Ovary (tissue), 9 donors: ENCODE measurements around the gene ACKR2. TPM values are rescaled to one million over a fixed set of nuclear protein-coding genes. Genes with fewer than 3 reads are reported as not detected.

ENCODE experiments used
- DNase-seq, 5 donors: peaks; one replicate each; pipeline ENCODE4 v3.0.0-alpha.2; 2019 to 2020
- H3K27ac ChIP-seq, 2 donors: fragments of 200-600 bp; one replicate each; pipeline versions ENCODE4 v1.5.1 to v1.8.0; 2019 to 2022
- H3K27me3 ChIP-seq: fragments of 200-600 bp; one replicate; pipeline ENCODE4 v1.8.0; 2022
- H3K36me3 ChIP-seq: fragments of 200-600 bp; sonication (generic); one replicate; pipeline ENCODE4 v1.5.1; 2019
- H3K4me1 ChIP-seq: one replicate; pipeline ENCODE4 v1.8.1; 2013; ENCODE audit warnings: mild to moderate bottlenecking, moderate library complexity; ENCODE audit not compliant: insufficient read depth
- H3K4me3 ChIP-seq: fragments of 200-600 bp; sonication (generic); one replicate; pipeline ENCODE4 v1.5.1; 2017
- H3K9me3 ChIP-seq, 2 donors: fragments of 200-600 bp in 1 of 2; sonication (generic) in 1 of 2; one replicate each; pipeline versions ENCODE4 v1.5.1 to v1.8.1; 2013 to 2019; ENCODE audit warnings: mild to moderate bottlenecking in 1 of 2, moderate library complexity in 1 of 2
- EP300 ChIP-seq: sonication (generic); formaldehyde crosslinking; IDR thresholded peaks from one replicate; pipeline ENCODE4 v1.6.1; 2017; ENCODE audit warnings: antibody characterized with exemption
- POLR2A ChIP-seq: fragments of 450-650 bp; IDR thresholded peaks from one replicate; pipeline ENCODE4 v1.6.1; 2017; ENCODE audit warnings: antibody characterized with exemption, mild to moderate bottlenecking, moderate library complexity
- WGBS, 3 donors: extraction: QIAGEN DNeasy Blood & Tissue Kit in 1 of 3; methylation state at CpG; one replicate each; pipeline versions ENCODE4 v1.1.5 to v1.1.7; 2013 to 2017; 5-methylcytosine and 5-hydroxymethylcytosine counted together
- intact Hi-C, 4 donors: fragments of 100-400 bp; cut with DNase I; formaldehyde crosslinking; loops; one replicate each; pipeline versions ENCODE4 v1.11.0 to v1.15.1; 2022 to 2023
- polyA plus RNA-seq, 2 donors: library from polyadenylated mRNA; stranded (reverse); fragments of 200-250 nt in 1 of 2; fragments of 350-450 nt in 1 of 2; fragmentation: Illumina TruSeq in 1 of 2; extraction: RNeasy Lipid Tissue Mini Kit (QIAGEN cat#74804) in 1 of 2; gene quantifications; one replicate each; pipeline ENCODE4 v1.2.3, GENCODE V29; 2013 to 2014
- total RNA-seq, 7 donors: library from RNA; depleted of rRNA in 2 of 7; stranded (reverse); fragments of >200 nt in 2 of 7; fragmentation: NEBNext Ultra II Directional in 3 of 7; extraction: Animal tissue kit (Norgen Biotek cat#: 25700) in 3 of 7; gene quantifications; one replicate each; pipeline versions ENCODE4 v1.1.0 to v1.2.4, GENCODE V29; 2016 to 2023
- TF ChIP-seq, protein P1 (sequence below), 3 donors: fragments of 450-650 bp in 2 of 3; fragments of 200-600 bp in 1 of 3; IDR thresholded peaks; one replicate each; pipeline versions ENCODE4 v1.5.1 to v1.8.0; 2016 to 2022; ENCODE audit warnings: antibody characterized with exemption in 3 of 3, mild to moderate bottlenecking in 1 of 3
- donor health status: DM: no; HTN: no; CAD: no; lungs with moderate emphysema.
- donor health status: DM: no; HTN: no; CAD: no.
- donor health status: Bipolar disorder and iron deficiency.
- donor health status: DM: yes; HTN: yes; CAD: no.
- donor health status: DM: no; HTN: no; CAD: no.
- donor health status: DM: yes; HTN: yes; CAD: no.

ACKR2 gene
- total and polyA plus RNA-seq, 9 donors, result 0.33 to 4.4 (median 1.0) TPM

DNA sequence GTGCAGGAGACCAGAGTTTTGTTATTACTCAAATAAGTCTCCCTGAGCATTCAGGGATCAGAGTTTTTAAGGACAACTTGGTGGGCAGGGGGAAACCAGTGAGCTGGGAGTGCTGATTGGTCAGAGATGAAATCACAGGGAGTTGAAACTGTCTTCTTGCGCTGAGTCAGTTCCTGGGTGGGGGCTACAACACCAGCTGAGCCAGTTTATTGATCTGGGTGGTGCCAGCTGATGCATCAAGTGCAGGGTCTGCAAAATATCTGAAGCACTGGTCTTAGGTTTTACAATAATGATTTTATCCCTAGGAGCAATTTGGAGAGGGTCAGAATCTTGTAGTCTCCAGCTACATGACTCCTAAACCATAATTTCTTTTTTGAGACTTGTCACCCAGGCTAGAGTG lies 82.9 kb downstream of the ACKR2 start:
- intact Hi-C loops, result no loop called here
- H3K27ac ChIP-seq, result no peak overlapping the region
- TF ChIP-seq, protein P1, sequence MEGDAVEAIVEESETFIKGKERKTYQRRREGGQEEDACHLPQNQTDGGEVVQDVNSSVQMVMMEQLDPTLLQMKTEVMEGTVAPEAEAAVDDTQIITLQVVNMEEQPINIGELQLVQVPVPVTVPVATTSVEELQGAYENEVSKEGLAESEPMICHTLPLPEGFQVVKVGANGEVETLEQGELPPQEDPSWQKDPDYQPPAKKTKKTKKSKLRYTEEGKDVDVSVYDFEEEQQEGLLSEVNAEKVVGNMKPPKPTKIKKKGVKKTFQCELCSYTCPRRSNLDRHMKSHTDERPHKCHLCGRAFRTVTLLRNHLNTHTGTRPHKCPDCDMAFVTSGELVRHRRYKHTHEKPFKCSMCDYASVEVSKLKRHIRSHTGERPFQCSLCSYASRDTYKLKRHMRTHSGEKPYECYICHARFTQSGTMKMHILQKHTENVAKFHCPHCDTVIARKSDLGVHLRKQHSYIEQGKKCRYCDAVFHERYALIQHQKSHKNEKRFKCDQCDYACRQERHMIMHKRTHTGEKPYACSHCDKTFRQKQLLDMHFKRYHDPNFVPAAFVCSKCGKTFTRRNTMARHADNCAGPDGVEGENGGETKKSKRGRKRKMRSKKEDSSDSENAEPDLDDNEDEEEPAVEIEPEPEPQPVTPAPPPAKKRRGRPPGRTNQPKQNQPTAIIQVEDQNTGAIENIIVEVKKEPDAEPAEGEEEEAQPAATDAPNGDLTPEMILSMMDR (IDR thresholded peaks at IDR 0.05), result no peak
- TF ChIP-seq EP300 (no peak), POLR2A (no peak)
- no peaks in the 10 kb centered on the region for H3K4me1 ChIP-seq
- DNase-seq, result no peak
- 75 to 98% (median 95%) methylated on average over 1 of the region's 1 CpG for WGBS, 3 donors
- H3K4me3 ChIP-seq, result no peak overlapping the region
- H3K27me3 ChIP-seq, result no peaks in the 10 kb centered on the region
- H3K36me3 ChIP-seq, result no peaks in the 10 kb centered on the region
- no peaks in the 10 kb centered on the region for H3K9me3 ChIP-seq

DNA sequence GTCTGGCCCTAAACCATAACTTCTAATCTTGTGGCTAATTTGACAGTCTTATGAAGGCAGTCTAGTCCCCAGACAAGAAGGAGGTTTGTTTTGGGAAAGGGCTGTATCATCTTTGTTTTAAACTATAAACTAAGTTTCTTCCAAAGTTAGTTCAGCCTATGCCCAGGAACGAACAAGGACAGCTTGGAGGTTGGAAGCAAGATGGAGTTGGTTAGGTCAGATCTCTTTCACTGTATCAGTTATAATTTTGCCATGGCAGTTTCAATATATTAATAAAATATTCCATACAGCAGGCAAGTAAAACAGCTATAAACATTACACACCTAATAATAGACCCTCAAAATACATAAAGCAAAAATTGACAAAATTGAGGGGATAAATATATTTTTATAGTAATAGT lies 83.6 kb downstream of the ACKR2 start:
- intact Hi-C loops, result no loop called here
- H3K4me1 ChIP-seq, result no peaks in the 10 kb centered on the region
- H3K4me3 ChIP-seq, result no peak overlapping the region
- H3K36me3 ChIP-seq, result no peaks in the 10 kb centered on the region
- 12 to 31% (median 23%) methylated on average over 1 of the region's 1 CpG for WGBS, 3 donors
- no peak overlapping the region for H3K27ac ChIP-seq
- H3K27me3 ChIP-seq, result no peaks in the 10 kb centered on the region
- no peak for TF ChIP-seq POLR2A
- TF ChIP-seq, protein P1 (IDR thresholded peaks at IDR 0.05), result no peak
- no peak for TF ChIP-seq EP300
- no peaks in the 10 kb centered on the region for H3K9me3 ChIP-seq
- DNase-seq, result no peak

DNA sequence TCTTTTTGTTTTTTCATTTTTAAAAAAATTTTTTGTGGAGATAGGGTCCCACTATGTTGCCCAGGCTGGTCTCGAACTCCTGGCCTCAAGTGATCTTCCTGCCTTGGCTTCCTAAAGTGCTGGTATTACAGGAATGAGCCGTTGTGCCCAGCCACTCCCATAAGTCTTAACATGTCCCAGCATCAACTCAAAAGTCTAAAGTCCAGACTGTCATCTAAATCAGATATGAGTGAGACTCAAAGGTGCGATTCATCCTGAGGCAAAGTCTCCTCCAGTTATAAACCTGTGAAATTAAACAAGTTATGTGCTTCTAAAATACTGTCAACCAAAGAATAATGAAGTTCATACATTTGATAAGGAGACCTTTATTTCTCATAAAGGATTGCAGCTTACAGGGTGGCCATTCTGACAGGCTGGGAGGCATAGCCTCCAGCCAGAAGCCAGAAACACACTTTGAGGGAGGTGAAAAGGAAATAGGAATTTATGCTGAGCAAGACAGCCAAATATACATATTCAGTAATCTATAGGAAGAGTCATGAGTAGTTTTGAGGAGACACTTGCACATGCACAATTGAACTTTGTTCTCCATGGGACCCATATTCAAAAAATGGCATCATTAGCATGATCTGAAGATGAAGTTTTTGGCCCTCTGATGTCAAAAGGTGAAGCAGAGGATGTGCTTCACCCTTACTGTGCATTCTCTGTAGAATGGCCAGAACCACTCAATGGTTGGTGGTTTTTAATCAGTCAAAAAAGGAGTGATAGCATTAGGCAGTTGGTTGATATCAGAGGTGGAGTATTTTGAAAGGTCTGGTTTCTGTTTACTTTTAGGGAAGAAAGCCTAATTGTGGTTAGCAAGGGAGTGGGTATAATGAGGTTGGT lies 85.7 kb downstream of the ACKR2 start:
- intact Hi-C loops, result no loop called here
- 80 to 88% (median 81%) methylated on average over 3 of the region's 3 CpGs for WGBS, 3 donors
- no peak overlapping the region for H3K27ac ChIP-seq
- no peaks in the 10 kb centered on the region for H3K4me1 ChIP-seq
- H3K27me3 ChIP-seq, result no peaks in the 10 kb centered on the region
- no peak overlapping the region for H3K4me3 ChIP-seq
- DNase-seq, result no peak
- H3K36me3 ChIP-seq, result no peaks in the 10 kb centered on the region
- H3K9me3 ChIP-seq, result no peaks in the 10 kb centered on the region
- TF ChIP-seq POLR2A (no peak), EP300 (no peak)
- TF ChIP-seq, protein P1 (IDR thresholded peaks at IDR 0.05), result no peak

DNA sequence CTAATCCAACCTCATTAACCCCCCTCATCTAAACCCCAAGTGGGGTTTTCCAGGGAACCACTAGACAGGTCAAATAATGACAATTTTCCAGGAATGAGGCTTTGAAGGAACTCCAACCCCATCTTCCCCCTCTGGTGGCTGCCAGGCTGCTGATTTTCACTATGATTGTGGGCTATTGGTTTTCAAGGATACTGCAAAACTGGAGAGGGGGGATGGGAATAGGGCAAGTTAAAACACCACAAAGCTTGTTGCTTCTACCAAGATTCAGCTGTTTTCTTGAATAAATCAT lies 86.3 kb downstream of the ACKR2 start:
- Histone ChIP-seq H3K4me3 (no peak overlapping the region), H3K27ac (no peak overlapping the region), H3K4me1 (no peaks in the 10 kb centered on the region), H3K27me3 (no peaks in the 10 kb centered on the region), H3K9me3 (no peaks in the 10 kb centered on the region), H3K36me3 (no peaks in the 10 kb centered on the region)
- TF ChIP-seq EP300, result no peak
- TF ChIP-seq POLR2A, result no peak
- TF ChIP-seq, protein P1 (IDR thresholded peaks at IDR 0.05), result no peak
- intact Hi-C loops, result no loop called here
- no peak for DNase-seq
